ENCODE results near the gene PBXIP1. TPM values are rescaled to one million over a fixed set of nuclear protein-coding genes. Genes with fewer than 3 reads are reported as not detected.
A peak's percentile ranks its signal among the peaks of the same experiment; 100 is the strongest.

PBXIP1 gene
- total RNA-seq, 1 experiment from 2014 or later = 26.5 TPM

DNA sequence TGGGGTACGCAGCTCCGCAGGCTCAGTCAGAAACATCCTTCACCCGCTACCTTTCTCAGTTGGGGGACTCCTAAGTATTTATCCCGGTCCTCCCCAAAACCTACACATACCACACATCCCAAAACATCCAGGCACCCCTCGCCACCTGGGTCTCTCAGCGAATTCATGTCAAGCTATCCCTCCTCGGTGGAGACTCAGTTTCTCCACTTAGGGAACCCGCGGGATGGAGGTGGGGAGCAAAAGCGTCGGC, 45.5 kb upstream of the PBXIP1 start:
- H3K27me3 Mint-ChIP-seq (ENCODE audit: low read depth) = no peaks in the 10 kb centered on the region; the same call in 1 of the 2 replicates
- no peaks in the 10 kb centered on the region for H3K9me3 Mint-ChIP-seq
- H3K4me1 Mint-ChIP-seq = peaks cover 34% of the 10 kb centered on the region
- POLR2A ChIA-PET = interaction anchor here (0.8 to 13.0 kb wide), 5 partner anchors 15 to 30 kb away, joined by 3 to 176 read pairs (median 21); partner anchors contain the start of genes CKS1B, FLAD1 and SHC1
- CTCF ChIA-PET = interaction anchor here (0.6 to 10.3 kb wide), 16 partner anchors 9 to 172 kb away, joined by 3 to 176 read pairs (median 7); partner anchors contain the start of genes ADAM15, KRTCAP2, LENEP and PBXIP1
- no peaks in the 10 kb centered on the region for H3K36me3 Mint-ChIP-seq
- DNase-seq (ENCODE audit: low spot score) (no peak), ATAC-seq (no peak)
- H3K27ac Mint-ChIP-seq = peak overlapping the region; percentile 63; the same call in 1 of the 2 replicates
- H3K4me3 Mint-ChIP-seq = peak overlapping the region; percentile 88
- TF ChIP-seq CREB1 (CRISPR knock-in tag; IDR thresholded peaks at IDR 0.05) (no peak), ZNF138 (CRISPR knock-in tag; conservative IDR thresholded peaks at IDR 0.05) (no peak), EMX1 (CRISPR knock-in tag; IDR thresholded peaks at IDR 0.05) (no peak), NR3C1 (CRISPR knock-in tag; conservative IDR thresholded peaks at IDR 0.05; ENCODE audit: low read depth) (no peak), FOXJ3 (CRISPR knock-in tag; IDR thresholded peaks at IDR 0.05; ENCODE audit: borderline replicate concordance) (no peak), SP1 (CRISPR knock-in tag; conservative IDR thresholded peaks at IDR 0.05) (no peak), NFATC4 (CRISPR knock-in tag; IDR thresholded peaks at IDR 0.05) (no peak), ETV6 (CRISPR knock-in tag; IDR thresholded peaks at IDR 0.05) (no peak), ZNF416 (CRISPR knock-in tag; IDR thresholded peaks at IDR 0.05) (no peak), JAZF1 (CRISPR knock-in tag; IDR thresholded peaks at IDR 0.05) (no peak)
- TF ChIP-seq, protein P1, sequence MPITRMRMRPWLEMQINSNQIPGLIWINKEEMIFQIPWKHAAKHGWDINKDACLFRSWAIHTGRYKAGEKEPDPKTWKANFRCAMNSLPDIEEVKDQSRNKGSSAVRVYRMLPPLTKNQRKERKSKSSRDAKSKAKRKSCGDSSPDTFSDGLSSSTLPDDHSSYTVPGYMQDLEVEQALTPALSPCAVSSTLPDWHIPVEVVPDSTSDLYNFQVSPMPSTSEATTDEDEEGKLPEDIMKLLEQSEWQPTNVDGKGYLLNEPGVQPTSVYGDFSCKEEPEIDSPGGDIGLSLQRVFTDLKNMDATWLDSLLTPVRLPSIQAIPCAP (CRISPR knock-in tag; IDR thresholded peaks at IDR 0.05) = no peak
- TF ChIP-seq, protein P2, sequence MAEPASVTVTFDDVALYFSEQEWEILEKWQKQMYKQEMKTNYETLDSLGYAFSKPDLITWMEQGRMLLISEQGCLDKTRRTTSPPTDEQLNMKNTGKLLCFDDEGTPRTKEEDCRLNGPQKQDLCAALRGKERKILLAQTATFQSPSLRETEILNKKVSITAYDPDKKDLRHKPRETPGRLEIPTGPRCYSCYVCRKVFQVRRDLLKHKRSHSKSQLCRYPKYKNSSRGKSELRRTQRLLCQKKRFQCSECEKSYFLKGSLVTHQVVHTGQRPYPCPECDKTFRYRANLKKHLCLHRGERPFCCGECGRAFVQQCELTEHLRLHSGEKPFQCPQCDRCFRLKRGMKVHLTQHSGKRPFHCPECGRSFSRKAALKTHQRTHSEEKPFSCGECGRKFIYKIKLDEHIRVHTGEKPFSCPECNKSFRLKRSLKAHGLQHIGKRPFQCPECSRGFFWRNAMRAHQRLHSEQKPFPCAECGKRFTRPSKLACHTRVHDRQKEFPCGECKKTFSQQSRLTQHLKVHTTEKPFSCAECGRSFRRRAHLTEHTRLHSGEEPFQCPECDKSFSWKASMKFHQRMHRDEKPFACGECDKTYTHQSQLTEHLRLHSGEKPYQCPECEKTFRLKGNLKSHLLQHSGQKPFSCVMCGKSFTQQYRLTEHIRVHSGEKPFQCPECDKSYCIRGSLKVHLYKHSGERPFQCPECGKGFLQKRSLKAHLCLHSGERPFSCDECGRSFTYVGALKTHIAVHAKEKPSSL (CRISPR knock-in tag; conservative IDR thresholded peaks at IDR 0.05) = no peak
- TF ChIP-seq, protein P3, sequence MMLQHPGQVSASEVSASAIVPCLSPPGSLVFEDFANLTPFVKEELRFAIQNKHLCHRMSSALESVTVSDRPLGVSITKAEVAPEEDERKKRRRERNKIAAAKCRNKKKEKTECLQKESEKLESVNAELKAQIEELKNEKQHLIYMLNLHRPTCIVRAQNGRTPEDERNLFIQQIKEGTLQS (CRISPR knock-in tag; conservative IDR thresholded peaks at IDR 0.05) = no peak

DNA sequence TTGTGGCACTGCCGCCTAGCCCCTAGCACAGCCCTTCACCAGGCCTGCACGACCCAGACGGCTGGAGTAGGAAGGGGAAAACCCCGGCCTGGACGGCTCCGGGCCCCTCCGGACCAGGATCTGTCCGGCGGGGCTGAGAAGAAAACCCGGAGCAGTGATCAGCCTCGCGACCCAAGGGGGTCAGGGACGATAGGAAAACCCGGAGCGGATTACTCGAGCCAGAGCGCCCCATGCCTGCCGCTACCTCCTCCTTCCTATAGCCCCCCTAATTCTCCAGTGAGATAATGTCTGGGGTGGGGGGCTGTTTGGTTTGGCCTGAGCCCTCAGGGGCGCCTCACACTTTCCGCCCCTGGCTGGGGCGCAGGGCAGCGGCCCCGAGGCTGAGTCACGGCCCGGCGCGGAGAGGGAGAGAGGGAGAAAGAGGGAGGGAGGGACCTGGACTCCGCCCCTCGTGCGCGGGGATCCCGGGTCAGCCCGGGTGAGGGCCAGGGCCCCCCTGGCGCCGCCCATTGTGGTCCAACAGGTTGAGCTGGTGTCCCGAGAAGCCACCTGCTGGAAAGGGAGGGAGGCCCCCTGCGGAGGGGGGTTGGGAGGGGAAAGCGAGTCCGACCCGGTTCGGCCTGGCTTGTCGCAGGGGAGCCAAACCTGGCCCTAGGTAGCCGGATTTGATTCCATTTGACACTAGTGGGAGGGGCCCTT, 45.0 kb upstream of the PBXIP1 start:
- CTCF ChIA-PET = interaction anchor here (0.6 to 10.3 kb wide), 23 partner anchors 8 to 172 kb away, joined by 3 to 176 read pairs (median 10); partner anchors contain the start of genes ADAM15, FLAD1, KRTCAP2 and LENEP
- ATAC-seq = peak; percentile 54
- peaks cover 31% of the 10 kb centered on the region for H3K4me1 Mint-ChIP-seq
- H3K27ac Mint-ChIP-seq = peak overlapping the region; percentile 63; the same call in 1 of the 2 replicates
- peak overlapping the region; percentile 88 for H3K4me3 Mint-ChIP-seq
- H3K36me3 Mint-ChIP-seq = no peaks in the 10 kb centered on the region
- no peaks in the 10 kb centered on the region; the same call in 1 of the 2 replicates for H3K27me3 Mint-ChIP-seq (ENCODE audit: low read depth)
- H3K9me3 Mint-ChIP-seq = no peaks in the 10 kb centered on the region
- POLR2A ChIA-PET = interaction anchor here (0.8 to 13.0 kb wide), 7 partner anchors 15 to 39 kb away, joined by 3 to 176 read pairs (median 21); partner anchors contain the start of genes CKS1B, FLAD1, PYGO2 and SHC1
- peak; percentile 93 for DNase-seq (ENCODE audit: low spot score)
- peak; percentile 13; the same call in 1 of the 2 replicates for TF ChIP-seq NFE2L1 (CRISPR knock-in tag; IDR thresholded peaks at IDR 0.05)
- 0 out of 2 replicates have a peak, but pooled peaks have one; percentile 14 for TF ChIP-seq HMGA2 (CRISPR knock-in tag; IDR thresholded peaks at IDR 0.05)
- TF ChIP-seq NR2C2 (CRISPR knock-in tag; IDR thresholded peaks at IDR 0.05) = no peak
- TF ChIP-seq, protein P4, sequence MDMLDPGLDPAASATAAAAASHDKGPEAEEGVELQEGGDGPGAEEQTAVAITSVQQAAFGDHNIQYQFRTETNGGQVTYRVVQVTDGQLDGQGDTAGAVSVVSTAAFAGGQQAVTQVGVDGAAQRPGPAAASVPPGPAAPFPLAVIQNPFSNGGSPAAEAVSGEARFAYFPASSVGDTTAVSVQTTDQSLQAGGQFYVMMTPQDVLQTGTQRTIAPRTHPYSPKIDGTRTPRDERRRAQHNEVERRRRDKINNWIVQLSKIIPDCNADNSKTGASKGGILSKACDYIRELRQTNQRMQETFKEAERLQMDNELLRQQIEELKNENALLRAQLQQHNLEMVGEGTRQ (CRISPR knock-in tag; IDR thresholded peaks at IDR 0.05) = no peak
- no peak for TF ChIP-seq MXD4 (CRISPR knock-in tag; IDR thresholded peaks at IDR 0.05; ENCODE audit: borderline replicate concordance)
- TF ChIP-seq, protein P5, sequence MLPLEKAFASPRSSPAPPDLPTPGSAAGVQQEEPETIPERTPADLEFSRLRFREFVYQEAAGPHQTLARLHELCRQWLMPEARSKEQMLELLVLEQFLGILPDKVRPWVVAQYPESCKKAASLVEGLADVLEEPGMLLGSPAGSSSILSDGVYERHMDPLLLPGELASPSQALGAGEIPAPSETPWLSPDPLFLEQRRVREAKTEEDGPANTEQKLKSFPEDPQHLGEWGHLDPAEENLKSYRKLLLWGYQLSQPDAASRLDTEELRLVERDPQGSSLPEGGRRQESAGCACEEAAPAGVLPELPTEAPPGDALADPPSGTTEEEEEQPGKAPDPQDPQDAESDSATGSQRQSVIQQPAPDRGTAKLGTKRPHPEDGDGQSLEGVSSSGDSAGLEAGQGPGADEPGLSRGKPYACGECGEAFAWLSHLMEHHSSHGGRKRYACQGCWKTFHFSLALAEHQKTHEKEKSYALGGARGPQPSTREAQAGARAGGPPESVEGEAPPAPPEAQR (CRISPR knock-in tag; IDR thresholded peaks at IDR 0.05) = no peak
- TF ChIP-seq ETV6 (CRISPR knock-in tag; IDR thresholded peaks at IDR 0.05) = no peak
- TF ChIP-seq SMAD4 (CRISPR knock-in tag; IDR thresholded peaks at IDR 0.05) = no peak
- TF ChIP-seq ZNF232 (CRISPR knock-in tag; IDR thresholded peaks at IDR 0.05) = 0 out of 2 replicates have a peak, but pooled peaks have one; percentile 29
- peak; percentile 82 for TF ChIP-seq SP1 (CRISPR knock-in tag; conservative IDR thresholded peaks at IDR 0.05)
- TF ChIP-seq, protein P1 (CRISPR knock-in tag; IDR thresholded peaks at IDR 0.05) = no peak
- no peak for TF ChIP-seq RELA (CRISPR knock-in tag; IDR thresholded peaks at IDR 0.05; ENCODE audit: borderline replicate concordance)
- no peak for TF ChIP-seq NFATC4 (CRISPR knock-in tag; IDR thresholded peaks at IDR 0.05)
- TF ChIP-seq KAT7 (CRISPR knock-in tag; IDR thresholded peaks at IDR 0.05; ENCODE audit: borderline replicate concordance) = no peak
- TF ChIP-seq GABPB1 (CRISPR knock-in tag; IDR thresholded peaks at IDR 0.05) = peak; percentile 22; the same call in 1 of the 2 replicates
- TF ChIP-seq, protein P6, sequence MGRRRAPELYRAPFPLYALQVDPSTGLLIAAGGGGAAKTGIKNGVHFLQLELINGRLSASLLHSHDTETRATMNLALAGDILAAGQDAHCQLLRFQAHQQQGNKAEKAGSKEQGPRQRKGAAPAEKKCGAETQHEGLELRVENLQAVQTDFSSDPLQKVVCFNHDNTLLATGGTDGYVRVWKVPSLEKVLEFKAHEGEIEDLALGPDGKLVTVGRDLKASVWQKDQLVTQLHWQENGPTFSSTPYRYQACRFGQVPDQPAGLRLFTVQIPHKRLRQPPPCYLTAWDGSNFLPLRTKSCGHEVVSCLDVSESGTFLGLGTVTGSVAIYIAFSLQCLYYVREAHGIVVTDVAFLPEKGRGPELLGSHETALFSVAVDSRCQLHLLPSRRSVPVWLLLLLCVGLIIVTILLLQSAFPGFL (CRISPR knock-in tag; IDR thresholded peaks at IDR 0.05; ENCODE audit: borderline replicate concordance) = no peak
- no peak for TF ChIP-seq TCF7 (CRISPR knock-in tag; IDR thresholded peaks at IDR 0.05; ENCODE audit: low read depth)
- no peak for TF ChIP-seq GTF2I (CRISPR knock-in tag; conservative IDR thresholded peaks at IDR 0.05)
- no peak for TF ChIP-seq ZNF416 (CRISPR knock-in tag; IDR thresholded peaks at IDR 0.05)

All from WTC11 (cell line).